ENCODE results near the gene CARS2. TPM values are rescaled to one million over a fixed set of nuclear protein-coding genes. Genes with fewer than 3 reads are reported as not detected.

Gene CARS2
- total RNA-seq, 1 experiment from 2014 or later = 41.9 TPM

DNA sequence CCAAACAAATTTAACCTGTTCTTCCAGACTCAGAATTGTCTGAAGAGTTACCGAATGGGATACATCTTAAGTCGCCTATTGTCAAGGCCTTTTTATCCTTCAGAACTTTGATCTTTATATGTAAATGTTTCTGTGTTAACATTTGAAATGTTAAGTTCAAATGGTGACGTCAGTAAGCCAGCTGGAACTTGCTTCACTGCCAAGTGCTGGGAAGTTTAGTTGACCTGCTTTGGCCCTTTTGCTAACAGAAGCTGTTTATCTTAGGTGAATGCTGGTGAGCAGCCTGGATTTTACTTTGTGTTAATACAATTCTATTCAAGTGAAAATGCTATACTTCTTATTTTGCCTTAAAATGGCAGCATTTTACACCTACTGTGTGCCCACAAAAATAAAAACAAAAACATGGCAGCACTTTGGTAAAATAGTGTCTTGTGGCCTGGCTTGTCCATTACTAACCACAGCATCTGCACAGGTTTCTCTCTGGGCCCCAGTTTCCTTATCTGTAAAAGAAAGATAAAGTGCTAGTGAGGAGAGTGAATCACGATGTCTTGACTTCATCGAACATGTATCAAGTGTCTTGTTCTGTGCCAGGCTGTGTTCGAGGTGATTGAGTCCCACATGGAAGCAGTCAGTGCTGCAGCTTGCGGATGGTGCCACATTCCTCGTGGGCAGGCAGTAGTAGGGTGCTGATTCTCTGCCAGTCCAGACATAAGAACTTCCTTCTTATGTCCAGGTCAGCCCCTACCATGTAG is 88.4 kb downstream of the CARS2 start:
- H3K4me3 Mint-ChIP-seq = peak overlapping the region in 1 of 2 experiments; percentile 25; a peak in 3 of 5 replicates
- no peak for DNase-seq

More for the DNA sequence above, 88.4 kb downstream of the CARS2 start:
- Histone ChIP-seq H3K27ac (ENCODE audit: insufficient read length, low read depth, low read length) (no peak overlapping the region), H4K5ac (ENCODE audit: insufficient read length, low read depth, low read length) (no peak overlapping the region), H2AFZ (ENCODE audit: low read length) (no peak overlapping the region), H3K23me2 (ENCODE audit: insufficient read length, low read depth, low read length, poor library complexity, severe bottlenecking) (peaks cover 6% of the 10 kb centered on the region), H3K79me1 (ENCODE audit: insufficient read depth, low read depth, low read length, poor library complexity, severe bottlenecking) (no peaks in the 10 kb centered on the region), H3K18ac (ENCODE audit: insufficient read length, low read depth, low read length) (no peak overlapping the region), H2AK5ac (ENCODE audit: insufficient read length, low read length) (no peak overlapping the region), H3K27me3 (ENCODE audit: insufficient read depth, low read length) (no peaks in the 10 kb centered on the region), H3K79me2 (ENCODE audit: insufficient read depth, low read length) (peaks cover 27% of the 10 kb centered on the region; the same call in 1 of the 2 replicates), H4K8ac (replicated peaks; ENCODE audit: insufficient read length, low read depth, low read length) (no peak overlapping the region), H4K91ac (ENCODE audit: insufficient read length, low read depth, low read length) (no peak overlapping the region), H3K23ac (ENCODE audit: insufficient read length, low read depth, low read length) (no peak overlapping the region), H3K14ac (ENCODE audit: insufficient read depth, low read length) (no peak overlapping the region), H4K20me1 (ENCODE audit: control insufficient read depth, insufficient read depth, insufficient read length) (peaks cover 2% of the 10 kb centered on the region), H2BK120ac (ENCODE audit: low read depth, low read length, poor library complexity, severe bottlenecking) (no peak overlapping the region), H3K4me2 (ENCODE audit: insufficient read depth, insufficient read length, low read length) (no peak overlapping the region), H3K4ac (ENCODE audit: low read depth, low read length) (no peak overlapping the region), H3K9ac (ENCODE audit: extremely low read depth, insufficient read length, low read length) (no peak overlapping the region), H2BK12ac (ENCODE audit: insufficient read length, low read depth, low read length) (no peak overlapping the region), H3T11ph (ENCODE audit: low read length) (no peak overlapping the region), H2BK20ac (ENCODE audit: low read depth, low read length, poor library complexity, severe bottlenecking) (no peak overlapping the region), H2BK15ac (ENCODE audit: low read depth, low read length) (no peak overlapping the region), H3K4me1 (ENCODE audit: insufficient read depth, low read length) (no peaks in the 10 kb centered on the region), H2BK5ac (ENCODE audit: insufficient read length, low read length) (no peak overlapping the region), H3K9me3 (ENCODE audit: control insufficient read depth, low read depth, low read length) (no peaks in the 10 kb centered on the region), H3K56ac (ENCODE audit: insufficient read length, low read depth, low read length) (no peak overlapping the region)
- TF ChIP-seq, protein P1, sequence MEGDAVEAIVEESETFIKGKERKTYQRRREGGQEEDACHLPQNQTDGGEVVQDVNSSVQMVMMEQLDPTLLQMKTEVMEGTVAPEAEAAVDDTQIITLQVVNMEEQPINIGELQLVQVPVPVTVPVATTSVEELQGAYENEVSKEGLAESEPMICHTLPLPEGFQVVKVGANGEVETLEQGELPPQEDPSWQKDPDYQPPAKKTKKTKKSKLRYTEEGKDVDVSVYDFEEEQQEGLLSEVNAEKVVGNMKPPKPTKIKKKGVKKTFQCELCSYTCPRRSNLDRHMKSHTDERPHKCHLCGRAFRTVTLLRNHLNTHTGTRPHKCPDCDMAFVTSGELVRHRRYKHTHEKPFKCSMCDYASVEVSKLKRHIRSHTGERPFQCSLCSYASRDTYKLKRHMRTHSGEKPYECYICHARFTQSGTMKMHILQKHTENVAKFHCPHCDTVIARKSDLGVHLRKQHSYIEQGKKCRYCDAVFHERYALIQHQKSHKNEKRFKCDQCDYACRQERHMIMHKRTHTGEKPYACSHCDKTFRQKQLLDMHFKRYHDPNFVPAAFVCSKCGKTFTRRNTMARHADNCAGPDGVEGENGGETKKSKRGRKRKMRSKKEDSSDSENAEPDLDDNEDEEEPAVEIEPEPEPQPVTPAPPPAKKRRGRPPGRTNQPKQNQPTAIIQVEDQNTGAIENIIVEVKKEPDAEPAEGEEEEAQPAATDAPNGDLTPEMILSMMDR (conservative IDR thresholded peaks at IDR 0.05) = no peak
- no CpG with 5 or more reads among the region's 8 CpGs for WGBS (ENCODE audit: extremely low coverage, insufficient read length, low lambda C conversion rate)
- peaks cover 7 to 12% of the 10 kb centered on the region in 2 experiments; a peak in 3 of 5 replicates for H3K9me3 Mint-ChIP-seq
- peak overlapping the region in 1 of 3 experiments; percentile 80; a peak in 2 of 7 replicates for H3K27ac Mint-ChIP-seq
- H3K36me3 Mint-ChIP-seq (ENCODE audit: insufficient read depth in 1 of 3, low read depth in 3 of 3) = peaks cover 2 to 5% (median 4%) of the 10 kb centered on the region in 3 experiments; a peak in 5 of 7 replicates
- H3K4me1 Mint-ChIP-seq = peaks cover 29 to 30% of the 10 kb centered on the region in 2 experiments
- H3K27me3 Mint-ChIP-seq (ENCODE audit: low read depth) = peaks cover 26% of the 10 kb centered on the region
